ENCODE results near the gene DOCK4. TPM values are rescaled to one million over a fixed set of nuclear protein-coding genes. Genes with fewer than 3 reads are reported as not detected.

The DOCK4 gene
- total and polyA plus RNA-seq, 2 experiments from 2014 or later, result 2.1 to 5.0 TPM

GRCh38 chr7:112103246-112103645 lies 103.0 kb downstream of the DOCK4 start:
- Histone ChIP-seq H3K27me3 (replicated peaks; ENCODE audit: insufficient read depth) (no peaks in the 10 kb centered on the region), H3K36me3 (ENCODE audit: low read depth) (no peaks in the 10 kb centered on the region), H3K9me2 (ENCODE audit: insufficient read depth) (no peaks in the 10 kb centered on the region), H3K9me3 (ENCODE audit: low read depth) (no peaks in the 10 kb centered on the region), H3K4me3 (no peak overlapping the region), H3F3A (ENCODE audit: insufficient read depth) (no peaks in the 10 kb centered on the region), H4K20me1 (ENCODE audit: insufficient read depth) (no peaks in the 10 kb centered on the region), H2AFZ (no peak overlapping the region), H3K4me1 (ENCODE audit: insufficient read depth) (no peaks in the 10 kb centered on the region), H3K79me2 (ENCODE audit: insufficient read depth) (no peaks in the 10 kb centered on the region), H3K27ac (no peak overlapping the region), H3K4me2 (ENCODE audit: unreplicated experiment) (no peak overlapping the region), H3K9ac (no peak overlapping the region)
- WGBS, 2 experiments (ENCODE audit: low coverage in 1 of 2, low lambda C conversion rate in 2 of 2, missing lambda C conversion rate in 2 of 2), result 90 to 96% methylated on average over 2 of the region's 2 CpGs
- no peak for DNase-seq
- in situ Hi-C loops (cut with MboI), result no loop called here
- TF ChIP-seq EZH2phosphoT487 (IDR thresholded peaks at IDR 0.05; ENCODE audit: insufficient read depth, low read depth) (no peak), EZH2 (IDR thresholded peaks at IDR 0.05; ENCODE audit: insufficient read depth, poor library complexity, severe bottlenecking) (no peak)

- Histone ChIP-seq H3K4me1 (ENCODE audit: insufficient read depth) (no peaks in the 10 kb centered on the region), H3K27ac (no peak overlapping the region), H3K27me3 (replicated peaks; ENCODE audit: insufficient read depth) (no peaks in the 10 kb centered on the region), H3F3A (ENCODE audit: insufficient read depth) (no peaks in the 10 kb centered on the region), H3K4me2 (ENCODE audit: unreplicated experiment) (no peak overlapping the region), H2AFZ (no peak overlapping the region), H4K20me1 (ENCODE audit: insufficient read depth) (no peaks in the 10 kb centered on the region), H3K9ac (no peak overlapping the region), H3K4me3 (no peak overlapping the region), H3K36me3 (ENCODE audit: low read depth) (no peaks in the 10 kb centered on the region), H3K79me2 (ENCODE audit: insufficient read depth) (no peaks in the 10 kb centered on the region), H3K9me2 (ENCODE audit: insufficient read depth) (no peaks in the 10 kb centered on the region), H3K9me3 (ENCODE audit: low read depth) (no peaks in the 10 kb centered on the region)
- TF ChIP-seq EZH2phosphoT487 (IDR thresholded peaks at IDR 0.05; ENCODE audit: insufficient read depth, low read depth), result no peak
- no peak for TF ChIP-seq EZH2 (IDR thresholded peaks at IDR 0.05; ENCODE audit: insufficient read depth, poor library complexity, severe bottlenecking)
- 66 to 68% methylated on average over 8 of the region's 8 CpGs for WGBS, 2 experiments (ENCODE audit: low coverage in 1 of 2, low lambda C conversion rate in 2 of 2, missing lambda C conversion rate in 2 of 2)
- in situ Hi-C loops (cut with MboI), result no loop called here
- DNase-seq, result no peak
These were observed 104.9 kb downstream of the DOCK4 start for GRCh38 chr7:112101201-112101846.

GRCh38 chr7:112097524-112097923 lies 108.7 kb downstream of the DOCK4 start:
- no peaks in the 10 kb centered on the region for H3K4me1 ChIP-seq (ENCODE audit: insufficient read depth)
- TF ChIP-seq EZH2 (IDR thresholded peaks at IDR 0.05; ENCODE audit: insufficient read depth, poor library complexity, severe bottlenecking) (no peak), EZH2phosphoT487 (IDR thresholded peaks at IDR 0.05; ENCODE audit: insufficient read depth, low read depth) (no peak)
- no peaks in the 10 kb centered on the region for H4K20me1 ChIP-seq (ENCODE audit: insufficient read depth)
- H3K4me3 ChIP-seq, result no peak overlapping the region
- no peak overlapping the region for H2AFZ ChIP-seq
- H3K27me3 ChIP-seq (replicated peaks; ENCODE audit: insufficient read depth), result no peaks in the 10 kb centered on the region
- H3K4me2 ChIP-seq (ENCODE audit: unreplicated experiment), result no peak overlapping the region
- H3K79me2 ChIP-seq (ENCODE audit: insufficient read depth), result no peaks in the 10 kb centered on the region
- no peak overlapping the region for H3K9ac ChIP-seq
- H3K27ac ChIP-seq, result no peak overlapping the region
- WGBS, 2 experiments (ENCODE audit: low coverage in 1 of 2, low lambda C conversion rate in 2 of 2, missing lambda C conversion rate in 2 of 2), result 79 to 100% methylated on average over 1 of the region's 1 CpG
- in situ Hi-C loops (cut with MboI), result no loop called here
- H3F3A ChIP-seq (ENCODE audit: insufficient read depth), result no peaks in the 10 kb centered on the region
- H3K36me3 ChIP-seq (ENCODE audit: low read depth), result no peaks in the 10 kb centered on the region
- no peaks in the 10 kb centered on the region for H3K9me2 ChIP-seq (ENCODE audit: insufficient read depth)
- no peaks in the 10 kb centered on the region for H3K9me3 ChIP-seq (ENCODE audit: low read depth)
- DNase-seq, result no peak

- in situ Hi-C loops (cut with MboI), result no loop called here
These were observed 112.8 kb downstream of the DOCK4 start for GRCh38 chr7:112093409-112093808.

More at GRCh38 chr7:112093409-112093808, 112.8 kb downstream of the DOCK4 start:
- Histone ChIP-seq H3K4me2 (ENCODE audit: unreplicated experiment) (no peak overlapping the region), H4K20me1 (ENCODE audit: insufficient read depth) (no peaks in the 10 kb centered on the region), H3K9ac (no peak overlapping the region), H2AFZ (no peak overlapping the region), H3K4me3 (no peak overlapping the region), H3K79me2 (ENCODE audit: insufficient read depth) (no peaks in the 10 kb centered on the region), H3K9me2 (ENCODE audit: insufficient read depth) (no peaks in the 10 kb centered on the region), H3K36me3 (ENCODE audit: low read depth) (no peaks in the 10 kb centered on the region), H3K27ac (no peak overlapping the region), H3F3A (ENCODE audit: insufficient read depth) (no peaks in the 10 kb centered on the region), H3K4me1 (ENCODE audit: insufficient read depth) (no peaks in the 10 kb centered on the region), H3K27me3 (replicated peaks; ENCODE audit: insufficient read depth) (no peaks in the 10 kb centered on the region), H3K9me3 (ENCODE audit: low read depth) (no peaks in the 10 kb centered on the region)
- no peak for DNase-seq
- TF ChIP-seq EZH2 (IDR thresholded peaks at IDR 0.05; ENCODE audit: insufficient read depth, poor library complexity, severe bottlenecking) (no peak), EZH2phosphoT487 (IDR thresholded peaks at IDR 0.05; ENCODE audit: insufficient read depth, low read depth) (no peak)
- 92% methylated on average over 5 of the region's 5 CpGs for WGBS, 2 experiments (ENCODE audit: low coverage in 1 of 2, low lambda C conversion rate in 2 of 2, missing lambda C conversion rate in 2 of 2)
